Measurements from ENCODE around the gene APRT. TPM values are rescaled to one million over a fixed set of nuclear protein-coding genes. Genes with fewer than 3 reads are reported as not detected.

APRT gene
- total RNA-seq, 1 experiment from 2014 or later = 350 TPM

- peak; percentile 36 for ATAC-seq
- Histone ChIP-seq H3K9ac (ENCODE audit: low read length) (peak overlapping the region; percentile 95), H3K36me3 (ENCODE audit: low read depth, low read length) (peaks cover 11% of the 10 kb centered on the region; the same call in 1 of the 2 replicates), H3K27ac (ENCODE audit: low read length) (peak overlapping the region; percentile 73), H3K4me2 (ENCODE audit: low read length) (peak overlapping the region; percentile 93), H2AFZ (ENCODE audit: low read length) (peak overlapping the region; percentile 78; the same call in 1 of the 2 replicates), H3F3A (ENCODE audit: low read length, unreplicated experiment) (no peaks in the 10 kb centered on the region), H3K9me2 (replicated peaks; ENCODE audit: low read length) (no peaks in the 10 kb centered on the region), H3K9me3 (ENCODE audit: low read length) (no peaks in the 10 kb centered on the region), H3K27me3 (ENCODE audit: low read length) (no peaks in the 10 kb centered on the region), H3K4me3 (ENCODE audit: low read length) (peak overlapping the region; percentile 76), H3K79me2 (ENCODE audit: low read length) (peaks cover 26% of the 10 kb centered on the region), H4K20me1 (ENCODE audit: low read length) (0 out of 2 replicates have a peak, but pooled peaks cover 4% of the 10 kb centered on the region), H3K4me1 (ENCODE audit: insufficient read depth, low read length) (peaks cover 10% of the 10 kb centered on the region)
- CTCF ChIA-PET = interaction anchor here (1.8 kb wide), 1 partner anchor 46 kb away, joined by 5 read pairs; the partner anchor contains the start of genes GALNS and TRAPPC2L
- intact Hi-C loops (cut with micrococcal nuclease) = loop anchor here (10.0 kb wide), 1 partner anchor 354 kb away; no protein-coding TSS in a partner anchor
- POLR2A ChIA-PET (ENCODE audit: unreplicated experiment) = no interaction called here
- TF ChIP-seq EZH2 (IDR thresholded peaks at IDR 0.05; ENCODE audit: low read length, unreplicated experiment) = no peak
- TF ChIP-seq CTCF (conservative IDR thresholded peaks at IDR 0.05; ENCODE audit: low read depth, low read length) = no peak
- TF ChIP-seq EZH2phosphoT487 (IDR thresholded peaks at IDR 0.05; ENCODE audit: borderline replicate concordance, low read length) = no peak
- peak; percentile 56 for DNase-seq
- no TSS peak for BruUV-seq (replicated peaks)
These were observed 588 bp downstream of the APRT start for GRCh38 chr16:88810912-88811768.

- peak overlapping the region; percentile 73 for H3K27ac ChIP-seq (ENCODE audit: low read length)
- DNase-seq = peak; percentile 22
These were observed 1.4 kb downstream of the APRT start for GRCh38 chr16:88810166-88810911.

More at GRCh38 chr16:88810166-88810911, 1.4 kb downstream of the APRT start:
- peak overlapping the region; percentile 76 for H3K4me3 ChIP-seq (ENCODE audit: low read length)
- intact Hi-C loops (cut with micrococcal nuclease) = loop anchor here (10.0 kb wide), 1 partner anchor 354 kb away; no protein-coding TSS in a partner anchor
- TF ChIP-seq CTCF (conservative IDR thresholded peaks at IDR 0.05; ENCODE audit: low read depth, low read length) (no peak), EZH2 (IDR thresholded peaks at IDR 0.05; ENCODE audit: low read length, unreplicated experiment) (no peak), EZH2phosphoT487 (IDR thresholded peaks at IDR 0.05; ENCODE audit: borderline replicate concordance, low read length) (no peak)
- BruUV-seq (replicated peaks) = no TSS peak
- peaks cover 12% of the 10 kb centered on the region; the same call in 1 of the 2 replicates for H3K36me3 ChIP-seq (ENCODE audit: low read depth, low read length)
- CTCF ChIA-PET = interaction anchor here (0.6 to 1.8 kb wide), 3 partner anchors 47 to 73 kb away, joined by 3 to 5 read pairs (median 4); partner anchors contain the start of genes GALNS and TRAPPC2L
- POLR2A ChIA-PET (ENCODE audit: unreplicated experiment) = interaction anchor here (0.6 kb wide), 1 partner anchor 20 kb away, joined by 3 read pairs; no protein-coding TSS in a partner anchor
- H4K20me1 ChIP-seq (ENCODE audit: low read length) = 0 out of 2 replicates have a peak, but pooled peaks cover 4% of the 10 kb centered on the region
- peak overlapping the region; percentile 93 for H3K4me2 ChIP-seq (ENCODE audit: low read length)
- no peaks in the 10 kb centered on the region for H3K27me3 ChIP-seq (ENCODE audit: low read length)
- H3K9me3 ChIP-seq (ENCODE audit: low read length) = no peaks in the 10 kb centered on the region
- peaks cover 11% of the 10 kb centered on the region for H3K4me1 ChIP-seq (ENCODE audit: insufficient read depth, low read length)
- peak overlapping the region; percentile 95 for H3K9ac ChIP-seq (ENCODE audit: low read length)
- no peaks in the 10 kb centered on the region for H3K9me2 ChIP-seq (replicated peaks; ENCODE audit: low read length)
- H2AFZ ChIP-seq (ENCODE audit: low read length) = no peak overlapping the region
- H3F3A ChIP-seq (ENCODE audit: low read length, unreplicated experiment) = no peaks in the 10 kb centered on the region
- no peak for ATAC-seq
- peaks cover 33% of the 10 kb centered on the region for H3K79me2 ChIP-seq (ENCODE audit: low read length)
